Left ventricle myocardium inferior (tissue), 1 donor: ENCODE measurements around the gene F3. TPM values are rescaled to one million over a fixed set of nuclear protein-coding genes. Genes with fewer than 3 reads are reported as not detected.

Source experiments
- DNase-seq: peaks from one replicate; pipeline ENCODE4 v3.0.0-alpha.2; 2020
- H3K27ac ChIP-seq: fragments of 200-600 bp; replicated peaks from 2 replicates; pipeline ENCODE4 v1.8.0; 2021
- H3K27me3 ChIP-seq: fragments of 200-600 bp; 2 replicates; pipeline ENCODE4 v1.8.0; 2021; ENCODE audit warnings: low read depth
- H3K36me3 ChIP-seq: fragments of 200-600 bp; 2 replicates; pipeline ENCODE4 v1.8.0; 2021
- H3K4me1 ChIP-seq: fragments of 200-600 bp; 2 replicates; pipeline ENCODE4 v1.8.0; 2021
- H3K4me3 ChIP-seq: fragments of 200-600 bp; 2 replicates; pipeline ENCODE4 v1.8.0; 2021; ENCODE audit warnings: mild to moderate bottlenecking, moderate library complexity
- H3K9me3 ChIP-seq: fragments of 200-600 bp; replicated peaks from 2 replicates; pipeline ENCODE4 v1.8.0; 2021
- intact Hi-C: fragments of 100-400 bp; cut with micrococcal nuclease; formaldehyde crosslinking; loops from one replicate; pipeline ENCODE4 v1.11.0; 2022
- total RNA-seq: library from RNA; stranded (reverse); fragmentation: NEBNext Ultra II Directional; extraction: Animal tissue kit (Norgen Biotek cat#: 25700); gene quantifications from one replicate; pipeline ENCODE4 v1.2.1, GENCODE V29; 2021
- TF ChIP-seq, protein P1 (sequence below): fragments of 200-600 bp; IDR thresholded peaks from 2 replicates; pipeline ENCODE4 v1.8.0; 2021; ENCODE audit warnings: antibody characterized with exemption, mild to moderate bottlenecking, borderline replicate concordance
- donor health status: DM: no; HTN: yes; CAD: no; lungs with severe emphysema.

The F3 gene
- total RNA-seq, 1 donor from 2014 or later, result 50.8 TPM

- Histone ChIP-seq H3K4me1 (no peaks in the 10 kb centered on the region), H3K9me3 (no peaks in the 10 kb centered on the region), H3K27me3 (no peaks in the 10 kb centered on the region), H3K36me3 (peaks cover 52% of the 10 kb centered on the region), H3K27ac (no peak overlapping the region), H3K4me3 (no peak overlapping the region)
- intact Hi-C loops, result no loop called here
- no peak for DNase-seq
- TF ChIP-seq, protein P1, sequence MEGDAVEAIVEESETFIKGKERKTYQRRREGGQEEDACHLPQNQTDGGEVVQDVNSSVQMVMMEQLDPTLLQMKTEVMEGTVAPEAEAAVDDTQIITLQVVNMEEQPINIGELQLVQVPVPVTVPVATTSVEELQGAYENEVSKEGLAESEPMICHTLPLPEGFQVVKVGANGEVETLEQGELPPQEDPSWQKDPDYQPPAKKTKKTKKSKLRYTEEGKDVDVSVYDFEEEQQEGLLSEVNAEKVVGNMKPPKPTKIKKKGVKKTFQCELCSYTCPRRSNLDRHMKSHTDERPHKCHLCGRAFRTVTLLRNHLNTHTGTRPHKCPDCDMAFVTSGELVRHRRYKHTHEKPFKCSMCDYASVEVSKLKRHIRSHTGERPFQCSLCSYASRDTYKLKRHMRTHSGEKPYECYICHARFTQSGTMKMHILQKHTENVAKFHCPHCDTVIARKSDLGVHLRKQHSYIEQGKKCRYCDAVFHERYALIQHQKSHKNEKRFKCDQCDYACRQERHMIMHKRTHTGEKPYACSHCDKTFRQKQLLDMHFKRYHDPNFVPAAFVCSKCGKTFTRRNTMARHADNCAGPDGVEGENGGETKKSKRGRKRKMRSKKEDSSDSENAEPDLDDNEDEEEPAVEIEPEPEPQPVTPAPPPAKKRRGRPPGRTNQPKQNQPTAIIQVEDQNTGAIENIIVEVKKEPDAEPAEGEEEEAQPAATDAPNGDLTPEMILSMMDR, result no peak
Observed at GRCh38 chr1:94496076-94496755, 45.3 kb downstream of the F3 start.

- intact Hi-C loops, result no loop called here
- Histone ChIP-seq H3K27me3 (no peaks in the 10 kb centered on the region), H3K4me3 (no peak overlapping the region), H3K4me1 (peaks cover 5% of the 10 kb centered on the region), H3K36me3 (peaks cover 49% of the 10 kb centered on the region), H3K27ac (no peak overlapping the region), H3K9me3 (no peaks in the 10 kb centered on the region)
- DNase-seq, result no peak
- TF ChIP-seq, protein P1, result no peak
Observed at GRCh38 chr1:94490556-94490955, 51.0 kb downstream of the F3 start.

DNA sequence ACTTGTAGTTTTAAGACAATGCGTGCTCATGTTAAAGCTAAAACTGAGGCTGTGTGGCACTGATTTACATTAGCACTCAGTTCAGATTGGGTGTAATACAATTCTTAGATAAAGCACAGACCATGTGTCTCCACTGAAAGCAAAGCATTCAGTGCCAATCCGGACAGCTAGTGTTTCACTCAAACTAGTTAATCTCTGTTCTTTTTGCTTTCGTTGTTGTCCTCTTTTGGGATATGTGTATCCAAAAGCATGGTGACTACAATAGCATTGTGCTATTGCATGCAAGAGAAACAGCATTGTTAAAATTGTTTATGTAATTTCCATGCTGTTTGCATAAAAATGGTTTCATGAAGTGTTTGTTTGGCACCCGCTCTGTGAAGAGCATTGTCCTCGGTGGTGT, 54.6 kb downstream of the F3 start:
- H3K36me3 ChIP-seq, result peaks cover 64% of the 10 kb centered on the region
- H3K4me3 ChIP-seq, result no peak overlapping the region
- intact Hi-C loops, result loop anchor here (10.0 kb wide), 1 partner anchor 318 kb away; no protein-coding TSS in a partner anchor
- no peaks in the 10 kb centered on the region for H3K9me3 ChIP-seq
- no peaks in the 10 kb centered on the region for H3K27me3 ChIP-seq
- peaks cover 5% of the 10 kb centered on the region for H3K4me1 ChIP-seq
- H3K27ac ChIP-seq, result no peak overlapping the region
- DNase-seq, result no peak
- TF ChIP-seq, protein P1, result no peak

DNA sequence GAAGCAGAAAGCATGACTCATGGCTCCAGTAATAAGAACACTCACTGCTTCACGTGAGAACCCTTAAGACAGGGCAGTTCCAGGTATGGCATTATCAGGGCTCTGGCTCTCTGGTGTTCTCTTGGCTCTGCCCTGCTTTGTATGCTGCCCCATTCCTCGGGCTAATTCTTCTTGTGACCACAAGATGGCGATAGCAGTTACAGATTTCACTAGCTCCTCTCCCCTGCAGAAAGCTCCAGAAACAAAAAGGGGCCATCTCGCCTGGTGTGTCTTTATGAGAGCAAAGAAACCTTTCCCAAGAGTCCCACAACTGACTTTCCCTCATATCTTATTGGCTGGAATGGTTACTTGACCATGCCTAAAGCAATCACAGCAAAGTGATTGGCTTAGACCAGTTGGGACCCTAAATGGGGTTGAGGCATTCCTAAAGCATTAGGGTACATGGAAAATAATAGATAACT, 60.1 kb downstream of the F3 start:
- intact Hi-C loops, result loop anchor here (10.0 kb wide), 1 partner anchor 323 kb away; no protein-coding TSS in a partner anchor
- Histone ChIP-seq H3K36me3 (peaks cover 55% of the 10 kb centered on the region), H3K4me1 (peaks cover 8% of the 10 kb centered on the region), H3K27ac (no peak overlapping the region), H3K9me3 (no peaks in the 10 kb centered on the region), H3K4me3 (no peak overlapping the region), H3K27me3 (no peaks in the 10 kb centered on the region)
- TF ChIP-seq, protein P1, result peak; percentile 87
- no peak for DNase-seq

DNA sequence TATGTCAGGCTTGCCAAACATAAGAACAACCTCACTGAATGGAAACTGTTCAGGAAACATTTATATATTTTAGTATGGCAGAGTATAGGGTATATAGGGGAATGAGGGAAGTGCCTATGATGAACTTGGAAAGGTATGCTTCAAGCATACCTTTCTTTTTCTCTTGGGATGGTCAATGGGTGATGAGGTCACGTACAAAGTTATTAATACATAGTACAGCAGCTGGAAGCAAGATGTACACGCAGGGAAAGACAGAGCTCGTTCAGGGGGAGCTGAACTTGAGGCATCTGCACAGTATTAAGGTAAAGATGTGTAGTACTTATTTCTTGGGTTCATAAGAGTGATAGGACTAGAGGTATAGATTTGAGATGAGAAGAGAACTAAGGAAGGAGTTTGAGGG, 61.9 kb downstream of the F3 start:
- TF ChIP-seq, protein P1, result no peak
- H3K4me3 ChIP-seq, result no peak overlapping the region
- peaks cover 11% of the 10 kb centered on the region for H3K4me1 ChIP-seq
- intact Hi-C loops, result loop anchor here (10.0 kb wide), 1 partner anchor 325 kb away; no protein-coding TSS in a partner anchor
- H3K9me3 ChIP-seq, result no peaks in the 10 kb centered on the region
- peaks cover 52% of the 10 kb centered on the region for H3K36me3 ChIP-seq
- H3K27me3 ChIP-seq, result no peaks in the 10 kb centered on the region
- DNase-seq, result no peak
- H3K27ac ChIP-seq, result no peak overlapping the region

Other genes starting within 250 kb of the F3 start
- gene ABCD3, start 123.4 kb downstream of the F3 start, total RNA-seq, result 76.6 TPM